ENCODE data around the gene TRAF2.

DNA sequence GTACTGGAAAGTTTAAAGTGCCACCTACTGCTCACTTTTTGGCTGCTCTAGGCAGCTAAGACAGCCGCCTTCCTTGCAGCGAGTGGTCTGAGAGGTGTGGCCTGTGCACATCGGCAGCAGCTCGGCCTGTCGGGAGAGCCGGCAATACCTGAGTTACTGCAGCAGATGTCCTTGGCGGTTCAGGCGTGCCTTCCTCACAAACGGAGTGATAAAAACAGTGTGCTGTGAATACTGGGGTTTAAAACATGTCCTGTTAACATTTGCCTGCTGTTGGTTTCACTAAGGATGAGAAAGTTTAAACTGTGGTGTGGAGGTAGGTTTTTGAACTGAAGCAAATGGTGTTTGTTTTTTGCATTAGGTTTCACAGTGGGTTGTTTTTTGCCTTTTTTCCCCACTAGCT, 12.9 kb downstream of the TRAF2 start:
- TF ChIP-seq, protein P1, sequence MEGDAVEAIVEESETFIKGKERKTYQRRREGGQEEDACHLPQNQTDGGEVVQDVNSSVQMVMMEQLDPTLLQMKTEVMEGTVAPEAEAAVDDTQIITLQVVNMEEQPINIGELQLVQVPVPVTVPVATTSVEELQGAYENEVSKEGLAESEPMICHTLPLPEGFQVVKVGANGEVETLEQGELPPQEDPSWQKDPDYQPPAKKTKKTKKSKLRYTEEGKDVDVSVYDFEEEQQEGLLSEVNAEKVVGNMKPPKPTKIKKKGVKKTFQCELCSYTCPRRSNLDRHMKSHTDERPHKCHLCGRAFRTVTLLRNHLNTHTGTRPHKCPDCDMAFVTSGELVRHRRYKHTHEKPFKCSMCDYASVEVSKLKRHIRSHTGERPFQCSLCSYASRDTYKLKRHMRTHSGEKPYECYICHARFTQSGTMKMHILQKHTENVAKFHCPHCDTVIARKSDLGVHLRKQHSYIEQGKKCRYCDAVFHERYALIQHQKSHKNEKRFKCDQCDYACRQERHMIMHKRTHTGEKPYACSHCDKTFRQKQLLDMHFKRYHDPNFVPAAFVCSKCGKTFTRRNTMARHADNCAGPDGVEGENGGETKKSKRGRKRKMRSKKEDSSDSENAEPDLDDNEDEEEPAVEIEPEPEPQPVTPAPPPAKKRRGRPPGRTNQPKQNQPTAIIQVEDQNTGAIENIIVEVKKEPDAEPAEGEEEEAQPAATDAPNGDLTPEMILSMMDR (IDR thresholded peaks at IDR 0.05), result no peak
- peak in 1 of 3 donors; percentile 10 for TF ChIP-seq POLR2AphosphoS5 (IDR thresholded peaks at IDR 0.05)
- TF ChIP-seq POLR2A (IDR thresholded peaks at IDR 0.05), result no peak
- TF ChIP-seq EP300 (IDR thresholded peaks at IDR 0.05), result no peak

Data from stomach (tissue), 4 donors.